Measurements from ENCODE around the gene ARL6IP5. TPM values are rescaled to one million over a fixed set of nuclear protein-coding genes. Genes with fewer than 3 reads are reported as not detected.

The ARL6IP5 gene
- total and polyA plus RNA-seq, 2 of the 13 experiments (the other 11 are each of a cell fraction or from before 2014, with no cell fraction given), result 23.7 to 29.6 TPM

- TF ChIP-seq TCF12 (IDR thresholded peaks at IDR 0.05) (no peak), TCF12 (CRISPR knock-in tag; IDR thresholded peaks at IDR 0.05) (no peak), ARID5B (CRISPR knock-in tag; IDR thresholded peaks at IDR 0.05) (peak; percentile 36), FOXA3 (CRISPR knock-in tag; IDR thresholded peaks at IDR 0.05) (peak; percentile 76), NFKB2 (CRISPR knock-in tag; IDR thresholded peaks at IDR 0.05; ENCODE audit: borderline replicate concordance) (peak; percentile 72; the same call in 1 of the 2 replicates), ELK4 (CRISPR knock-in tag; IDR thresholded peaks at IDR 0.05; ENCODE audit: borderline replicate concordance) (no peak), ZNF883 (CRISPR knock-in tag; IDR thresholded peaks at IDR 0.05; ENCODE audit: not compliant biosample characterization) (peak; percentile 34), MEIS1 (CRISPR knock-in tag; IDR thresholded peaks at IDR 0.05; ENCODE audit: borderline replicate concordance) (0 out of 2 replicates have a peak, but pooled peaks have one; percentile 51), NFE2L1 (CRISPR knock-in tag; IDR thresholded peaks at IDR 0.05; ENCODE audit: borderline replicate concordance) (no peak), MEF2D (CRISPR knock-in tag; IDR thresholded peaks at IDR 0.05) (no peak), NFRKB (IDR thresholded peaks at IDR 0.05) (no peak), REL (CRISPR knock-in tag; conservative IDR thresholded peaks at IDR 0.05) (no peak), ZNF17 (CRISPR knock-in tag; IDR thresholded peaks at IDR 0.05) (no peak), RBAK (CRISPR knock-in tag; IDR thresholded peaks at IDR 0.05) (no peak), REXO4 (CRISPR knock-in tag; IDR thresholded peaks at IDR 0.05; ENCODE audit: borderline replicate concordance) (no peak), KDM5B (CRISPR knock-in tag; IDR thresholded peaks at IDR 0.05; ENCODE audit: borderline replicate concordance) (peak; percentile 70; the same call in 1 of the 2 replicates), KAT8 (CRISPR knock-in tag; IDR thresholded peaks at IDR 0.05) (peak; percentile 90), SNAPC5 (CRISPR knock-in tag; IDR thresholded peaks at IDR 0.05; ENCODE audit: borderline replicate concordance) (no peak), ZNF75D (CRISPR knock-in tag; IDR thresholded peaks at IDR 0.05; ENCODE audit: borderline replicate concordance) (no peak), JARID2 (CRISPR knock-in tag; IDR thresholded peaks at IDR 0.05; ENCODE audit: insufficient replicate concordance) (no peak)
- TF ChIP-seq, protein P1, sequence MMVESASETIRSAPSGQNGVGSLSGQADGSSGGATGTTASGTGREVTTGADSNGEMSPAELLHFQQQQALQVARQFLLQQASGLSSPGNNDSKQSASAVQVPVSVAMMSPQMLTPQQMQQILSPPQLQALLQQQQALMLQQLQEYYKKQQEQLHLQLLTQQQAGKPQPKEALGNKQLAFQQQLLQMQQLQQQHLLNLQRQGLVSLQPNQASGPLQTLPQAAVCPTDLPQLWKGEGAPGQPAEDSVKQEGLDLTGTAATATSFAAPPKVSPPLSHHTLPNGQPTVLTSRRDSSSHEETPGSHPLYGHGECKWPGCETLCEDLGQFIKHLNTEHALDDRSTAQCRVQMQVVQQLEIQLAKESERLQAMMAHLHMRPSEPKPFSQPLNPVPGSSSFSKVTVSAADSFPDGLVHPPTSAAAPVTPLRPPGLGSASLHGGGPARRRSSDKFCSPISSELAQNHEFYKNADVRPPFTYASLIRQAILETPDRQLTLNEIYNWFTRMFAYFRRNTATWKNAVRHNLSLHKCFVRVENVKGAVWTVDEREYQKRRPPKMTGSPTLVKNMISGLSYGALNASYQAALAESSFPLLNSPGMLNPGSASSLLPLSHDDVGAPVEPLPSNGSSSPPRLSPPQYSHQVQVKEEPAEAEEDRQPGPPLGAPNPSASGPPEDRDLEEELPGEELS (CRISPR knock-in tag; IDR thresholded peaks at IDR 0.05), result 0 out of 2 replicates have a peak, but pooled peaks have one; percentile 10
- TF ChIP-seq, protein P2, sequence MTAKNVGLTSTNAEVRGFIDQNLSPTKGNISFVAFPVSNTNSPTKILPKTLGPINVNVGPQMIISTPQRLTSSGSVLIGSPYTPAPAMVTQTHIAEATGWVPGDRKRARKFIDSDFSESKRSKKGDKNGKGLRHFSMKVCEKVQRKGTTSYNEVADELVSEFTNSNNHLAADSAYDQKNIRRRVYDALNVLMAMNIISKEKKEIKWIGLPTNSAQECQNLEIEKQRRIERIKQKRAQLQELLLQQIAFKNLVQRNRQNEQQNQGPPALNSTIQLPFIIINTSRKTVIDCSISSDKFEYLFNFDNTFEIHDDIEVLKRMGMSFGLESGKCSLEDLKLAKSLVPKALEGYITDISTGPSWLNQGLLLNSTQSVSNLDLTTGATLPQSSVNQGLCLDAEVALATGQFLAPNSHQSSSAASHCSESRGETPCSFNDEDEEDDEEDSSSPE (CRISPR knock-in tag; IDR thresholded peaks at IDR 0.05), result no peak
Observed at GRCh38 chr3:69051756-69052471, 32.8 kb upstream of the ARL6IP5 start, which contains the start of gene TMF1 (continued).

Data from HepG2 (cell line).